ENCODE results near the gene SUZ12.

DNA sequence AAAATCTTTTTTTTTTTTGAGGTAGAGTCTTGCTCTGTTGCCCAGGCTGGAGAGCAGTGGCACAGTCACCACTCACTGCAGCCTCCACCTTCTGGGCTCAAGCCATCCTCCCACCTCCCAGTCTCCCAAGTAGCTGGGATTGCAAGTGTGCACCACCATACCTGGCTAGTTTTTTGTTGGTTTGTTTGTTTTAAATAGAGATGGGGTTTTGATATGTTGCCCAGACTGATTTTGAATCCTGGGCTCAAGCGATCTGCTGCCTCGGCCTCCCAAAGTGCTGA, 72.4 kb downstream of the SUZ12 start:
- TF ChIP-seq, protein P1, sequence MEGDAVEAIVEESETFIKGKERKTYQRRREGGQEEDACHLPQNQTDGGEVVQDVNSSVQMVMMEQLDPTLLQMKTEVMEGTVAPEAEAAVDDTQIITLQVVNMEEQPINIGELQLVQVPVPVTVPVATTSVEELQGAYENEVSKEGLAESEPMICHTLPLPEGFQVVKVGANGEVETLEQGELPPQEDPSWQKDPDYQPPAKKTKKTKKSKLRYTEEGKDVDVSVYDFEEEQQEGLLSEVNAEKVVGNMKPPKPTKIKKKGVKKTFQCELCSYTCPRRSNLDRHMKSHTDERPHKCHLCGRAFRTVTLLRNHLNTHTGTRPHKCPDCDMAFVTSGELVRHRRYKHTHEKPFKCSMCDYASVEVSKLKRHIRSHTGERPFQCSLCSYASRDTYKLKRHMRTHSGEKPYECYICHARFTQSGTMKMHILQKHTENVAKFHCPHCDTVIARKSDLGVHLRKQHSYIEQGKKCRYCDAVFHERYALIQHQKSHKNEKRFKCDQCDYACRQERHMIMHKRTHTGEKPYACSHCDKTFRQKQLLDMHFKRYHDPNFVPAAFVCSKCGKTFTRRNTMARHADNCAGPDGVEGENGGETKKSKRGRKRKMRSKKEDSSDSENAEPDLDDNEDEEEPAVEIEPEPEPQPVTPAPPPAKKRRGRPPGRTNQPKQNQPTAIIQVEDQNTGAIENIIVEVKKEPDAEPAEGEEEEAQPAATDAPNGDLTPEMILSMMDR (IDR thresholded peaks at IDR 0.05): no peak
- TF ChIP-seq POLR2A (IDR thresholded peaks at IDR 0.05): no peak

Measured in thyroid gland (tissue), 4 donors.